Subcutaneous adipose tissue (tissue), 4 donors: ENCODE results near the gene NFIB. TPM values are rescaled to one million over a fixed set of nuclear protein-coding genes. Genes with fewer than 3 reads are reported as not detected.

ENCODE experiments used
- CTCF ChIP-seq: fragments of 450-650 bp; IDR thresholded peaks from one replicate; pipeline ENCODE4 v1.5.1; 2016; ENCODE audit warnings: low read depth, mild to moderate bottlenecking, control low read depth, antibody characterized with exemption, moderate library complexity
- total RNA-seq, 4 donors: library from RNA; depleted of rRNA; stranded (reverse); fragments of >200 nt; gene quantifications; one replicate each; pipeline ENCODE4 v1.1.0, GENCODE V29; 2016

The NFIB gene
- total RNA-seq, 4 donors from 2014 or later, result 79.2 to 215 (median 126) TPM

- no peak for TF ChIP-seq CTCF
Measured at GRCh38 chr9:14063756-14064155, 250.2 kb downstream of the NFIB start.

GRCh38 chr9:14062586-14063221, 251.2 kb downstream of the NFIB start:
- no peak for TF ChIP-seq CTCF

- no peak for TF ChIP-seq CTCF
Measured at GRCh38 chr9:14061936-14062585, 251.9 kb downstream of the NFIB start.

GRCh38 chr9:14058325-14058688, 255.6 kb downstream of the NFIB start:
- no peak for TF ChIP-seq CTCF

GRCh38 chr9:14057368-14058324, 256.3 kb downstream of the NFIB start:
- TF ChIP-seq CTCF, result no peak

- no peak for TF ChIP-seq CTCF
Measured at GRCh38 chr9:14056316-14056861, 257.6 kb downstream of the NFIB start.

- TF ChIP-seq CTCF, result no peak
Measured at GRCh38 chr9:14054096-14054495, 259.8 kb downstream of the NFIB start.
